Activated CD4-positive, alpha-beta T cell treated with anti-CD3 and anti-CD28 coated beads, Interleukin-2, amount 50 U/mL, for 4 hours (primary cell): ENCODE results near the gene YWHAQ.

ENCODE experiments used
- DNase-seq, 2 experiments: peaks; one replicate each; pipeline ENCODE4 v3.0.0-alpha.2; 2020

The YWHAQ gene

GRCh38 chr2:9655441-9656269 lies 24.9 kb upstream of the YWHAQ start:
- no peak for DNase-seq

GRCh38 chr2:9654452-9655100 lies 23.8 kb upstream of the YWHAQ start:
- no peak for DNase-seq

GRCh38 chr2:9653485-9654271 lies 22.9 kb upstream of the YWHAQ start:
- DNase-seq = no peak

GRCh38 chr2:9652898-9653479 lies 22.2 kb upstream of the YWHAQ start:
- no peak for DNase-seq

- no peak for DNase-seq
Observed at GRCh38 chr2:9652267-9652666, 21.5 kb upstream of the YWHAQ start.

GRCh38 chr2:9650119-9650821 lies 19.5 kb upstream of the YWHAQ start:
- DNase-seq = no peak

GRCh38 chr2:9649261-9649660 lies 18.5 kb upstream of the YWHAQ start:
- no peak for DNase-seq

GRCh38 chr2:9648821-9649220 lies 18.0 kb upstream of the YWHAQ start:
- no peak for DNase-seq

GRCh38 chr2:9647884-9648283 lies 17.1 kb upstream of the YWHAQ start:
- DNase-seq = no peak

- no peak for DNase-seq
Observed at GRCh38 chr2:9646196-9647030, 15.6 kb upstream of the YWHAQ start.

GRCh38 chr2:9644603-9645002 lies 13.8 kb upstream of the YWHAQ start:
- no peak for DNase-seq

- DNase-seq = no peak
Observed at GRCh38 chr2:9644021-9644420, 13.2 kb upstream of the YWHAQ start.

GRCh38 chr2:9641641-9642040 lies 10.8 kb upstream of the YWHAQ start:
- no peak for DNase-seq

GRCh38 chr2:9640403-9641104 lies 9.8 kb upstream of the YWHAQ start:
- no peak for DNase-seq

- no peak for DNase-seq
Observed at GRCh38 chr2:9639740-9640343, 9.0 kb upstream of the YWHAQ start.

GRCh38 chr2:9639000-9639602 lies 8.3 kb upstream of the YWHAQ start:
- no peak for DNase-seq

GRCh38 chr2:9638532-9638931 lies 7.7 kb upstream of the YWHAQ start:
- DNase-seq = no peak

- no peak for DNase-seq
Observed at GRCh38 chr2:9637330-9637729, 6.5 kb upstream of the YWHAQ start.

- DNase-seq = no peak
Observed at GRCh38 chr2:9634133-9634532, 3.3 kb upstream of the YWHAQ start.
